Memory B cell (primary cell): ENCODE data around the gene MAD1L1.

ENCODE experiments used
- ATAC-seq: fragments of 150-1000 bp; cut with Tn5 transposase; 2 replicates; pipeline ENCODE4 v1.10.0; 2021; ENCODE audit warnings: low read depth, mild to moderate bottlenecking, moderate library complexity
- DNase-seq, 2 donors: peaks; one replicate each; pipeline ENCODE4 v3.0.0; 2022; ENCODE audit warnings: low spot score in 2 of 2
- H3K27ac Mint-ChIP-seq: one replicate; pipeline ENCODE4 v1.8.0; 2022; ENCODE audit warnings: mild to moderate bottlenecking, moderate library complexity, mixed read lengths
- H3K27me3 Mint-ChIP-seq: one replicate; pipeline ENCODE4 v1.8.0; 2022; ENCODE audit warnings: mixed read lengths
- H3K36me3 Mint-ChIP-seq: one replicate; pipeline ENCODE4 v1.8.0; 2022; ENCODE audit warnings: mild to moderate bottlenecking, mixed read lengths
- H3K4me1 Mint-ChIP-seq: one replicate; pipeline ENCODE4 v1.8.0; 2022; ENCODE audit warnings: mixed read lengths
- H3K4me3 Mint-ChIP-seq: one replicate; pipeline ENCODE4 v1.8.0; 2022; ENCODE audit warnings: mild to moderate bottlenecking, moderate library complexity, mixed read lengths
- H3K9me3 Mint-ChIP-seq: one replicate; pipeline ENCODE4 v1.8.0; 2022; ENCODE audit warnings: mixed read lengths

Gene MAD1L1

GRCh38 chr7:2201686-2202360, 30.9 kb downstream of the MAD1L1 start:
- Mint-ChIP-seq H3K27ac (no peak overlapping the region), H3K4me3 (no peak overlapping the region), H3K27me3 (no peaks in the 10 kb centered on the region), H3K4me1 (peaks cover 13% of the 10 kb centered on the region), H3K36me3 (peaks cover 15% of the 10 kb centered on the region), H3K9me3 (no peaks in the 10 kb centered on the region)
- DNase-seq (no peak), ATAC-seq (no peak)

- Mint-ChIP-seq H3K27ac (no peak overlapping the region), H3K9me3 (no peaks in the 10 kb centered on the region), H3K4me3 (no peak overlapping the region), H3K27me3 (no peaks in the 10 kb centered on the region), H3K4me1 (peaks cover 13% of the 10 kb centered on the region), H3K36me3 (peaks cover 15% of the 10 kb centered on the region)
- ATAC-seq: no peak
- no peak for DNase-seq
These were observed 31.6 kb downstream of the MAD1L1 start for GRCh38 chr7:2201128-2201527.

GRCh38 chr7:2200584-2200980, 32.2 kb downstream of the MAD1L1 start:
- DNase-seq: no peak
- no peak overlapping the region for H3K4me3 Mint-ChIP-seq
- no peak for ATAC-seq
- no peaks in the 10 kb centered on the region for H3K9me3 Mint-ChIP-seq
- H3K27ac Mint-ChIP-seq: no peak overlapping the region
- H3K36me3 Mint-ChIP-seq: peaks cover 15% of the 10 kb centered on the region
- peaks cover 13% of the 10 kb centered on the region for H3K4me1 Mint-ChIP-seq
- H3K27me3 Mint-ChIP-seq: no peaks in the 10 kb centered on the region

- Mint-ChIP-seq H3K9me3 (no peaks in the 10 kb centered on the region), H3K36me3 (peaks cover 18% of the 10 kb centered on the region), H3K27ac (no peak overlapping the region), H3K4me1 (peaks cover 13% of the 10 kb centered on the region), H3K27me3 (no peaks in the 10 kb centered on the region), H3K4me3 (no peak overlapping the region)
- DNase-seq: no peak
- no peak for ATAC-seq
These were observed 32.7 kb downstream of the MAD1L1 start for GRCh38 chr7:2199956-2200583.

- Mint-ChIP-seq H3K36me3 (peaks cover 19% of the 10 kb centered on the region), H3K4me1 (peaks cover 13% of the 10 kb centered on the region), H3K9me3 (no peaks in the 10 kb centered on the region), H3K27ac (no peak overlapping the region), H3K4me3 (no peak overlapping the region), H3K27me3 (no peaks in the 10 kb centered on the region)
- ATAC-seq: no peak
- no peak for DNase-seq
These were observed 33.2 kb downstream of the MAD1L1 start for GRCh38 chr7:2199528-2199927.

- no peak for DNase-seq
- H3K27me3 Mint-ChIP-seq: no peaks in the 10 kb centered on the region
- peaks cover 6% of the 10 kb centered on the region for H3K4me1 Mint-ChIP-seq
- no peak for ATAC-seq
- H3K27ac Mint-ChIP-seq: no peak overlapping the region
- H3K36me3 Mint-ChIP-seq: peaks cover 19% of the 10 kb centered on the region
- no peak overlapping the region for H3K4me3 Mint-ChIP-seq
- no peaks in the 10 kb centered on the region for H3K9me3 Mint-ChIP-seq
These were observed 34.0 kb downstream of the MAD1L1 start for GRCh38 chr7:2198760-2199159.

- DNase-seq (no peak), ATAC-seq (no peak)
- Mint-ChIP-seq H3K9me3 (no peaks in the 10 kb centered on the region), H3K36me3 (peaks cover 19% of the 10 kb centered on the region), H3K27me3 (no peaks in the 10 kb centered on the region), H3K4me1 (peaks cover under 1% of the 10 kb centered on the region), H3K27ac (no peak overlapping the region), H3K4me3 (no peak overlapping the region)
These were observed 34.5 kb downstream of the MAD1L1 start for GRCh38 chr7:2198206-2198605.

- ATAC-seq (no peak), DNase-seq (no peak)
- Mint-ChIP-seq H3K36me3 (peaks cover 19% of the 10 kb centered on the region), H3K4me1 (no peaks in the 10 kb centered on the region), H3K27ac (no peak overlapping the region), H3K4me3 (no peak overlapping the region), H3K9me3 (no peaks in the 10 kb centered on the region), H3K27me3 (no peaks in the 10 kb centered on the region)
These were observed 35.1 kb downstream of the MAD1L1 start for GRCh38 chr7:2197436-2198155.

- H3K4me1 Mint-ChIP-seq: no peaks in the 10 kb centered on the region
- H3K9me3 Mint-ChIP-seq: no peaks in the 10 kb centered on the region
- H3K27ac Mint-ChIP-seq: no peak overlapping the region
- peaks cover 20% of the 10 kb centered on the region for H3K36me3 Mint-ChIP-seq
- H3K4me3 Mint-ChIP-seq: no peak overlapping the region
- ATAC-seq (no peak), DNase-seq (no peak)
- H3K27me3 Mint-ChIP-seq: no peaks in the 10 kb centered on the region
These were observed 36.1 kb downstream of the MAD1L1 start for GRCh38 chr7:2196381-2197378.

- no peaks in the 10 kb centered on the region for H3K4me1 Mint-ChIP-seq
- no peak overlapping the region for H3K27ac Mint-ChIP-seq
- H3K27me3 Mint-ChIP-seq: no peaks in the 10 kb centered on the region
- DNase-seq (no peak), ATAC-seq (no peak)
- H3K36me3 Mint-ChIP-seq: peaks cover 19% of the 10 kb centered on the region
- no peak overlapping the region for H3K4me3 Mint-ChIP-seq
- no peaks in the 10 kb centered on the region for H3K9me3 Mint-ChIP-seq
These were observed 37.1 kb downstream of the MAD1L1 start for GRCh38 chr7:2195400-2196246.

- H3K27me3 Mint-ChIP-seq: no peaks in the 10 kb centered on the region
- no peak overlapping the region for H3K4me3 Mint-ChIP-seq
- ATAC-seq (no peak), DNase-seq (no peak)
- peaks cover 6% of the 10 kb centered on the region for H3K9me3 Mint-ChIP-seq
- no peaks in the 10 kb centered on the region for H3K4me1 Mint-ChIP-seq
- no peak overlapping the region for H3K27ac Mint-ChIP-seq
- peaks cover 25% of the 10 kb centered on the region for H3K36me3 Mint-ChIP-seq
These were observed 39.0 kb downstream of the MAD1L1 start for GRCh38 chr7:2193575-2194305.

GRCh38 chr7:2192831-2193534, 39.8 kb downstream of the MAD1L1 start:
- Mint-ChIP-seq H3K9me3 (peaks cover 9% of the 10 kb centered on the region), H3K36me3 (peaks cover 31% of the 10 kb centered on the region), H3K4me1 (no peaks in the 10 kb centered on the region), H3K4me3 (no peak overlapping the region), H3K27me3 (no peaks in the 10 kb centered on the region), H3K27ac (no peak overlapping the region)
- DNase-seq (no peak), ATAC-seq (no peak)
